ENCODE results near the gene MFSD1.

Gene MFSD1

DNA sequence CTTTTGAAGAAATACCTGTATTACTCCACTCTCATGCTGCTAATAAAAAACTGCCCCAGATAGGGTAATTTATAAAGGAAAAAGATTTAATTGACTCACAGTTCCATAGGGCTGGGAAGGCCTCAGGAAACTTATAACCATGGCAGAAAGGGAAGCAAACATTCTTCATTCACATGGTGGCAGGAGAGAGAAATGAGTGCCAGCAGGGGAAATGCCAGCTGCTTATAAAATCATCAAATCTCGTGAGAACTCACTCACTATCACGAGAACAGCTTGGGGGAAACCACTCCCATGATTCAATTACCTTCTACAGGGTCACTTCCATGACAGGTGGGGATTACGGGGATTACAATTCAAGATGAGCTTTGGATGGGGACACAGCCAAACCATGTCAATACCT lies 18.7 kb downstream of the MFSD1 start:
- no peak overlapping the region for H3K27ac ChIP-seq (ENCODE audit: low read depth, low read length)

DNA sequence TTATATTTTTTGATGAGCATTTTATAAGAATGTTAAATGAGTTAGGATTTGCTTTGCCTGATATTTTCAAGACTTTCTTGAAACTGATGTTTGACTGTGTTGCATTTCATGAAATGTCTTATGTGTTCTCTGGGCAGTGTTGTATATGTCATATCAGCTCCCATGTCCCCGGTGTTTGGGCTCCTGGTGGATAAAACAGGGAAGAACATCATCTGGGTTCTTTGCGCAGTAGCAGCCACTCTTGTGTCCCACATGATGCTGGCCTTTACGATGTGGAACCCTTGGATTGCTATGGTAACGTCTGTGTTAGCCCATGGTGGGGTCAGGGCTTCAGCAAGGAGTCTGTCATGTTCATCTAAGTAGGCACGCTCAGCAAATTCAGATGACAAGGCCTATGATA lies 20.0 kb downstream of the MFSD1 start:
- H3K9ac ChIP-seq (ENCODE audit: low read depth, low read length), result no peak overlapping the region
- no peaks in the 10 kb centered on the region for H3K27me3 ChIP-seq (ENCODE audit: control insufficient read depth, insufficient read depth, low read length)
- no peak overlapping the region for H3K4me3 ChIP-seq (ENCODE audit: low read depth, low read length)
- no peak overlapping the region for H3K27ac ChIP-seq (ENCODE audit: low read depth, low read length)
- no peaks in the 10 kb centered on the region for H3K9me3 ChIP-seq (ENCODE audit: control insufficient read depth, insufficient read depth, low read length)
- H3K36me3 ChIP-seq (ENCODE audit: control insufficient read depth, insufficient read depth, low read length), result 0 out of 2 replicates have a peak, but pooled peaks cover 9% of the 10 kb centered on the region
- H3K4me1 ChIP-seq (ENCODE audit: control insufficient read depth, insufficient read depth, low read length), result no peaks in the 10 kb centered on the region

More for the DNA sequence above, 18.7 kb downstream of the MFSD1 start:
- Histone ChIP-seq H3K4me3 (ENCODE audit: low read depth, low read length) (no peak overlapping the region), H3K4me1 (ENCODE audit: control insufficient read depth, insufficient read depth, low read length) (no peaks in the 10 kb centered on the region), H3K9ac (ENCODE audit: low read depth, low read length) (no peak overlapping the region), H3K36me3 (ENCODE audit: control insufficient read depth, insufficient read depth, low read length) (0 out of 2 replicates have a peak, but pooled peaks cover 9% of the 10 kb centered on the region), H3K27me3 (ENCODE audit: control insufficient read depth, insufficient read depth, low read length) (no peaks in the 10 kb centered on the region), H3K9me3 (ENCODE audit: control insufficient read depth, insufficient read depth, low read length) (no peaks in the 10 kb centered on the region)

DNA sequence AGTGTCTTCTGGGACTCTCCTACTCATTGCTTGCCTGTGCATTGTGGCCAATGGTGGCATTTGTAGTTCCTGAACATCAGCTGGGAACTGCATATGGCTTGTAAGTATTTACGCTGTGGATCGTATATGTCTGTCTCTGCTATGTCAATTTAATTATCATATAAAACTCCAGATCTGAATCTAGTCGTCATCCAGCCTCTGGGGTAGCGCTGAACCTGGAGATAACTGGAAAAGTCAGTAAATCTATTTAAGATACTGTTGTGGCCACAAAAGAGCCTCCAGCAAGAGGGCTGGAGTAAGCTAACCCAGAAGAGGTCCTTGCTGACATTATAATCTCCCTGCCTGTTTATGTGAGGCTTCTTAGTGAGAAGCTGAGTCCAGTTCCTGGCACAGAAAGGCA lies 21.6 kb downstream of the MFSD1 start:
- H3K4me3 ChIP-seq (ENCODE audit: low read depth, low read length), result no peak overlapping the region
- no peaks in the 10 kb centered on the region for H3K9me3 ChIP-seq (ENCODE audit: control insufficient read depth, insufficient read depth, low read length)
- H3K27ac ChIP-seq (ENCODE audit: low read depth, low read length), result no peak overlapping the region
- no peak overlapping the region for H3K9ac ChIP-seq (ENCODE audit: low read depth, low read length)
- no peaks in the 10 kb centered on the region for H3K27me3 ChIP-seq (ENCODE audit: control insufficient read depth, insufficient read depth, low read length)
- no peaks in the 10 kb centered on the region for H3K4me1 ChIP-seq (ENCODE audit: control insufficient read depth, insufficient read depth, low read length)
- 0 out of 2 replicates have a peak, but pooled peaks cover 9% of the 10 kb centered on the region for H3K36me3 ChIP-seq (ENCODE audit: control insufficient read depth, insufficient read depth, low read length)

DNA sequence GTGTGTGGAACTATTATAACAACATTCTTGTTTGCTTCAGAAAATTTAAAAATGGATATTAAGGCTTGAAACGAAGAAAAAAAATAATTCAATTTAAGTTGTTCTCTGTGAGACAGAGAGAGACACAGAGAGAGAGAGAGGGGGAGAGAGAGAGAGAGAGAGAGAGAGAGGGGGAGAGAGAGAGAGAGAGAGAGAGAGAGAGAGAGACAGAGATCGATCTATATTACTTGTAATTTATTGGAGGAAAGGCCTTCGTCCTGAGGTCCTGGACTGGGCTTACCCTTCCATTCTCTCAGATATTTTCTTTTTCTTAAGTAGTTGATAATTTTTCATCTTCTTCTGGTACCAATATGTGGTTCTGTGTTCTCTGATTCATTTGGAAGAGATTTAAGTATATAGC lies 25.9 kb downstream of the MFSD1 start:
- H3K36me3 ChIP-seq (ENCODE audit: control insufficient read depth, insufficient read depth, low read length), result 0 out of 2 replicates have a peak, but pooled peaks cover 9% of the 10 kb centered on the region

DNA sequence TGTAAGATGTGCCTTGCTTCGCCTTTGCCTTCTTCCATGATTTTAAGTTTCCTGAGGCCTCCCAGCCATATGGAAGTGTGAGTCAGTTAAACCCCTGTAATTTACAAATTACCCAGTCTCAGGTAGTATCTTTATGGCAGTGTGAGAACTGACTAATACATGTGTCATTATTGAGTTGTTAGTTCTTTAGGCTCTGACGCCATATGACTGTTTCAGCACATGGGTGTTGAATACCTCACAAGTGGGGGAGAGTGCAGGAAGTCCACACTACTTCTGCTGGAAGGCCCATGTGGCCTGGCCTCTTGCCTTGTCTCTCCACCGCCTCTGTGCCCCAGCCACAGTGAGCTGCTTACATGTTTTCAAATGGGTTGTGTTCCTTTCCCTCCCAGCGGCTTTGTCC lies 28.5 kb downstream of the MFSD1 start:
- H3K9me3 ChIP-seq (ENCODE audit: control insufficient read depth, insufficient read depth, low read length), result no peaks in the 10 kb centered on the region
- no peak overlapping the region for H3K27ac ChIP-seq (ENCODE audit: low read depth, low read length)

More for the DNA sequence above, 25.9 kb downstream of the MFSD1 start:
- H3K9me3 ChIP-seq (ENCODE audit: control insufficient read depth, insufficient read depth, low read length), result no peaks in the 10 kb centered on the region
- no peak overlapping the region for H3K9ac ChIP-seq (ENCODE audit: low read depth, low read length)
- no peak overlapping the region for H3K27ac ChIP-seq (ENCODE audit: low read depth, low read length)
- no peaks in the 10 kb centered on the region for H3K27me3 ChIP-seq (ENCODE audit: control insufficient read depth, insufficient read depth, low read length)
- peaks cover 5% of the 10 kb centered on the region; the same call in 1 of the 2 replicates for H3K4me1 ChIP-seq (ENCODE audit: control insufficient read depth, insufficient read depth, low read length)
- no peak overlapping the region for H3K4me3 ChIP-seq (ENCODE audit: low read depth, low read length)

DNA sequence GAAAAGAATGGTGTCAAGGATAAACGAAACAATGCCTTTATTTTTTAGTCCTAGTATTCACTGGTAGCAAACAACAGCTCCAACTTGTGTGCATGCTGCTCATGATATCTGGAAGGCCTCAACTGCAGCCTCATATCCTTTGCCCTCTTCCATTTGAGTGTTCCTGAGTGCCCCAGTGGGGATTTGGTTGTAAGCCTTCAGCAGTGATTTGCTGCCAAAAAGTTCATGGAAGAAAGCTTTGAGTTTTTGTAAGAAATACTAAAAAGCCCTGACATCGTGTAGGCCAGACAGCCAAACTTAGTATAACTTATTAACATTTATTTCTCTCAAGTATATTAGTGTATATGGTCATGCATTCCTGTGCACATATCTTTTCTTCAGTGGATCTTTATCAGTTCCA lies 30.0 kb downstream of the MFSD1 start:
- Histone ChIP-seq H3K36me3 (ENCODE audit: control insufficient read depth, insufficient read depth, low read length) (no peaks in the 10 kb centered on the region), H3K9me3 (ENCODE audit: control insufficient read depth, insufficient read depth, low read length) (no peaks in the 10 kb centered on the region), H3K27ac (ENCODE audit: low read depth, low read length) (no peak overlapping the region)

More for the DNA sequence above, 28.5 kb downstream of the MFSD1 start:
- H3K27me3 ChIP-seq (ENCODE audit: control insufficient read depth, insufficient read depth, low read length), result no peaks in the 10 kb centered on the region
- H3K4me3 ChIP-seq (ENCODE audit: low read depth, low read length), result no peak overlapping the region
- no peaks in the 10 kb centered on the region for H3K36me3 ChIP-seq (ENCODE audit: control insufficient read depth, insufficient read depth, low read length)
- peaks cover 7% of the 10 kb centered on the region; the same call in 1 of the 2 replicates for H3K4me1 ChIP-seq (ENCODE audit: control insufficient read depth, insufficient read depth, low read length)
- no peak overlapping the region for H3K9ac ChIP-seq (ENCODE audit: low read depth, low read length)

DNA sequence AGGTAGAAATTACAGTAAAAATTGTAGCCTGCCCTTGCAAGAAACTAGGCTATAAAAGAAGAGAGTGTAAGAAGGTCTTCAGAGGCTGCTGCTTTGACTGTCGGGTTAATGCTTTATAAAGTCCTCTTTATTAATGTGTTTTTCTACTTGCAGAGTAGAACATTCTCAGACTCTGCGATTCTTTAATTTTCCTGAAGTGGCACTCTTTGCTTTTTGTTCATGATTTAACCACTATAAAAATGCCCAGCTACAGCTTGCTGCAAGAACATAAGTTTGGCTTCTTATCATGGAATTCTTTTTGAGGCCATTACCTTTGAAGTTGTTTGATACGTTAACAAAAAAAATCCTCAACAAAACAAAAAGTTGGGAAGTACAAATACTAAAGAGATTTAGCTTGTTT lies 33.8 kb downstream of the MFSD1 start:
- peaks cover 7% of the 10 kb centered on the region; the same call in 1 of the 2 replicates for H3K4me1 ChIP-seq (ENCODE audit: control insufficient read depth, insufficient read depth, low read length)
- H3K9ac ChIP-seq (ENCODE audit: low read depth, low read length), result no peak overlapping the region
- no peak overlapping the region for H3K27ac ChIP-seq (ENCODE audit: low read depth, low read length)
- H3K36me3 ChIP-seq (ENCODE audit: control insufficient read depth, insufficient read depth, low read length), result no peaks in the 10 kb centered on the region
- no peaks in the 10 kb centered on the region for H3K27me3 ChIP-seq (ENCODE audit: control insufficient read depth, insufficient read depth, low read length)
- no peak overlapping the region for H3K4me3 ChIP-seq (ENCODE audit: low read depth, low read length)
- H3K9me3 ChIP-seq (ENCODE audit: control insufficient read depth, insufficient read depth, low read length), result no peaks in the 10 kb centered on the region

More for the DNA sequence above, 30.0 kb downstream of the MFSD1 start:
- H3K4me3 ChIP-seq (ENCODE audit: low read depth, low read length), result no peak overlapping the region
- H3K9ac ChIP-seq (ENCODE audit: low read depth, low read length), result no peak overlapping the region
- no peaks in the 10 kb centered on the region for H3K27me3 ChIP-seq (ENCODE audit: control insufficient read depth, insufficient read depth, low read length)
- peaks cover 7% of the 10 kb centered on the region; the same call in 1 of the 2 replicates for H3K4me1 ChIP-seq (ENCODE audit: control insufficient read depth, insufficient read depth, low read length)

DNA sequence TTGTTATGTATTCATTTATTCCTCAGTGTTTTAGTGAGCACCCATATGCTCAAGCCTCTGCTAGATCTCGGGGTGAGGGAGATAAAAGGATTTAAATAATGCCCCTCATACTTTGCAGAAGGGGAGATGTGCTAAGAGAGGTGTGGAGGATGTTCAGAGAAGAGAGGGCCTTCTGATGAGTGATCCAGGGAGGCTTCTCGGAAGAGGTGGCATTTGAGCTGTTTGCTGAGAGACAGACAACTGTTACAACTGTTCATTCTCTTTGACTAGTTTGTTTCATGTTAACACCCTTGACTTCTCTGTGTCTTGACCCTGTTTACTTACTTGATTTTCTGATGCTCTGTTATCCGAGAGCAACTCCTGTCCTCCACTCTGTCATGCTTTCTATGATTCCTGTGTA lies 34.5 kb downstream of the MFSD1 start:
- H3K27ac ChIP-seq (ENCODE audit: low read depth, low read length), result no peak overlapping the region
- H3K36me3 ChIP-seq (ENCODE audit: control insufficient read depth, insufficient read depth, low read length), result no peaks in the 10 kb centered on the region
- H3K27me3 ChIP-seq (ENCODE audit: control insufficient read depth, insufficient read depth, low read length), result no peaks in the 10 kb centered on the region
- H3K9ac ChIP-seq (ENCODE audit: low read depth, low read length), result no peak overlapping the region
- peaks cover 7% of the 10 kb centered on the region; the same call in 1 of the 2 replicates for H3K4me1 ChIP-seq (ENCODE audit: control insufficient read depth, insufficient read depth, low read length)
- no peaks in the 10 kb centered on the region for H3K9me3 ChIP-seq (ENCODE audit: control insufficient read depth, insufficient read depth, low read length)
- no peak overlapping the region for H3K4me3 ChIP-seq (ENCODE audit: low read depth, low read length)

DNA sequence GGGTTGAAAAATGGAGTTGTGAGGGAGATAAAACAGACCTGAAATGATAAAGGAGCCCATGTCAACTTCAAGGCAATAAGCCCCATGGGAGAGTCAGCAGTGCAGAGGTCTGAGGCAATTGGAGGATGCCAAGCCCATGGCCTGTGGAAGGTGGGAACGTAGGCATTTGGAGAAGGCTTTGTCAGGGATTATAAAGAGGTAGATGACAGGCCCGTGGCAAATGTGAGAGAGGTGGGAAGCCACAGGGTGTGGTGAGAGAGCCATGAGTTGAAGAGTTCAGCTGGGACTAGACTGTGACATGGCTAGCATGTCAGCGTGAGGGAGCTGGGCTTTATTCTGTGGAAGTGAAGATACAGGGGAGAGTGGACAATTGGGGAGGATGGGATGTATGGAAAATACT lies 35.4 kb downstream of the MFSD1 start:
- Histone ChIP-seq H3K9ac (ENCODE audit: low read depth, low read length) (no peak overlapping the region), H3K27me3 (ENCODE audit: control insufficient read depth, insufficient read depth, low read length) (no peaks in the 10 kb centered on the region), H3K4me1 (ENCODE audit: control insufficient read depth, insufficient read depth, low read length) (peaks cover 7% of the 10 kb centered on the region; the same call in 1 of the 2 replicates), H3K9me3 (ENCODE audit: control insufficient read depth, insufficient read depth, low read length) (no peaks in the 10 kb centered on the region), H3K4me3 (ENCODE audit: low read depth, low read length) (no peak overlapping the region), H3K27ac (ENCODE audit: low read depth, low read length) (no peak overlapping the region), H3K36me3 (ENCODE audit: control insufficient read depth, insufficient read depth, low read length) (no peaks in the 10 kb centered on the region)

DNA sequence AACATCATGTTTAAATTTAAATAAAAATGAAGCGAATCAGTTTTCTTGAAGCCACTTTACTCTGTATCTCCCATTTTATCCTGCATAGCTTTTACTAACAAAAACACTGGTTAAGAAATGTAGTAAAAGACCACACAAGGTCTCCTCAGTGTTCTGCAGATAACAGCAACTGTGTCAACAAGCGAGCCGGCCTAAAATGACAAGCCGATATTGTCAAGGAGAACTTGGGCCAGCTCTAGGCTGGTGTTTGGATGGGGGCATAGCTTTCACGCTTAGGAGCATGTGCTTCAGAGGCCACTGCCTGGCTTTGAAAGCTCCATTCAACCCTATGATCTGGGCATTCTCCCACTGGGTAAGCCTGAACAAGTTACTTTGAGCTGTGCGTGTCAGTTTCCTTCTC lies 38.1 kb downstream of the MFSD1 start:
- Histone ChIP-seq H3K36me3 (ENCODE audit: control insufficient read depth, insufficient read depth, low read length) (no peaks in the 10 kb centered on the region), H3K27ac (ENCODE audit: low read depth, low read length) (no peak overlapping the region), H3K9me3 (ENCODE audit: control insufficient read depth, insufficient read depth, low read length) (no peaks in the 10 kb centered on the region), H3K4me3 (ENCODE audit: low read depth, low read length) (no peak overlapping the region), H3K9ac (ENCODE audit: low read depth, low read length) (no peak overlapping the region), H3K27me3 (ENCODE audit: control insufficient read depth, insufficient read depth, low read length) (no peaks in the 10 kb centered on the region), H3K4me1 (ENCODE audit: control insufficient read depth, insufficient read depth, low read length) (no peaks in the 10 kb centered on the region)

DNA sequence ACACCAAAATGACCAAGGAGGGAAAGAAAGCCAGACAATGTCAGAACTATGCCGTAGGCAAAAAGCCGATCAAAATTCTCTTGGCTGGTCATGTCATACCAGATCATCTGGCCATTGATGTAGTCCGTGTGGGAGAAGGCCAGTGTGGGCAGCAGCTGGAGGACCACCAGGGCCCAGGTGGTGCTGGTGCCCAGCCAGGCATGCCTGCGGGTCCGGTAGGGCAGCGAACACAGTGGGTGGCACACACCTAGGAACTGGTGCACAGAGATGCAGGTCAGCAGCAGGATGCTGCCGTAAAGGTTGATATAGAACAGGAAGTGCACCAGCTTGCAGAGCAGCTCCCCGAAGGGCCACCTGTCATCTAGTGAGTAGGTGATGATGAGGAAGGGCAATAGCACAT lies 39.5 kb downstream of the MFSD1 start:
- Histone ChIP-seq H3K36me3 (ENCODE audit: control insufficient read depth, insufficient read depth, low read length) (no peaks in the 10 kb centered on the region), H3K9me3 (ENCODE audit: control insufficient read depth, insufficient read depth, low read length) (no peaks in the 10 kb centered on the region), H3K4me1 (ENCODE audit: control insufficient read depth, insufficient read depth, low read length) (no peaks in the 10 kb centered on the region), H3K27ac (ENCODE audit: low read depth, low read length) (no peak overlapping the region), H3K4me3 (ENCODE audit: low read depth, low read length) (no peak overlapping the region), H3K9ac (ENCODE audit: low read depth, low read length) (no peak overlapping the region), H3K27me3 (ENCODE audit: control insufficient read depth, insufficient read depth, low read length) (no peaks in the 10 kb centered on the region)

Data from HUES48 (cell line).